Sigmoid colon (tissue), 7 donors: ENCODE results near the gene FGF11. TPM values are rescaled to one million over a fixed set of nuclear protein-coding genes. Genes with fewer than 3 reads are reported as not detected.
A peak's percentile ranks its signal among the peaks of the same experiment; 100 is the strongest.
"Not testable (repeated sequence)": the region's sequence is repeated elsewhere in the genome, so short reads cannot be mapped to it uniquely, and the experiment has no call there.

Experiments
- DNase-seq: peaks from one replicate; pipeline ENCODE4 v3.0.0-alpha.2; 2019
- H3K27ac ChIP-seq, 4 donors: fragments of 200-600 bp; sonication (generic); one replicate each; pipeline ENCODE4 v1.5.1; 2016 to 2019; ENCODE audit warnings: mild to moderate bottlenecking in 1 of 4
- H3K27me3 ChIP-seq, 3 donors: fragments of 200-600 bp; sonication (generic); one replicate each; pipeline ENCODE4 v1.5.1; 2019; ENCODE audit warnings: mild to moderate bottlenecking in 1 of 3
- H3K36me3 ChIP-seq, 4 donors: fragments of 200-600 bp; sonication (generic); one replicate each; pipeline ENCODE4 v1.5.1; 2016 to 2019
- H3K4me1 ChIP-seq, 4 donors: fragments of 200-600 bp; sonication (generic); one replicate each; pipeline ENCODE4 v1.5.1; 2017 to 2019
- H3K4me3 ChIP-seq, 4 donors: fragments of 200-600 bp; sonication (generic); one replicate each; pipeline ENCODE4 v1.5.1; 2017 to 2019; ENCODE audit warnings: mild to moderate bottlenecking in 2 of 4, moderate library complexity in 1 of 4
- H3K9me3 ChIP-seq, 4 donors: fragments of 200-600 bp in 3 of 4; sonication (generic) in 3 of 4; one replicate each; pipeline versions ENCODE4 v1.5.1 to v1.6.1; 2013 to 2019
- EP300 ChIP-seq, 4 donors: sonication (generic); formaldehyde crosslinking; IDR thresholded peaks; one replicate each; pipeline ENCODE4 v1.6.1; 2017; ENCODE audit warnings: antibody characterized with exemption in 4 of 4
- POLR2A ChIP-seq, 2 donors: fragments of 450-650 bp; IDR thresholded peaks; one replicate each; pipeline ENCODE4 v1.6.1; 2016; ENCODE audit warnings: antibody characterized with exemption in 2 of 2, mild to moderate bottlenecking in 2 of 2, moderate library complexity in 2 of 2
- POLR2AphosphoS5 ChIP-seq, 4 donors: sonication (generic); formaldehyde crosslinking; IDR thresholded peaks; one replicate each; pipeline ENCODE4 v1.6.1; 2017; ENCODE audit warnings: antibody characterized with exemption in 4 of 4
- WGBS, 2 donors: extraction: QIAGEN DNeasy Blood & Tissue Kit; methylation state at CpG; one replicate each; pipeline ENCODE4 v1.1.7; 2013; 5-methylcytosine and 5-hydroxymethylcytosine counted together
- intact Hi-C: fragments of 100-400 bp; cut with DNase I; formaldehyde crosslinking; loops from one replicate; pipeline ENCODE4 v1.15.1; 2023
- polyA plus RNA-seq, 3 donors: library from polyadenylated mRNA; stranded (reverse); fragments of 200-250 nt; gene quantifications; one replicate each; pipeline ENCODE4 v1.2.3, GENCODE V29; 2013
- total RNA-seq, 4 donors: library from RNA; depleted of rRNA; stranded (reverse); fragments of >200 nt; gene quantifications; one replicate each; pipeline ENCODE4 v1.1.0, GENCODE V29; 2016
- TF ChIP-seq, protein P1 (sequence below), 4 experiments: fragments of 450-650 bp in 3 of 4; fragments of 200-600 bp in 1 of 4; IDR thresholded peaks; one replicate each; pipeline ENCODE4 v1.5.1; 2016 to 2019; ENCODE audit warnings: antibody characterized with exemption in 4 of 4, mild to moderate bottlenecking in 3 of 4, moderate library complexity in 2 of 4
- donor health status: healthy with polysubstance abuse.
- donor health status: Bipolar disorder and iron deficiency.
- donor health status: healthy.

Gene FGF11
- total and polyA plus RNA-seq, 7 donors: 0.36 to 2.8 (median 0.69) TPM; not detected in 4

DNA sequence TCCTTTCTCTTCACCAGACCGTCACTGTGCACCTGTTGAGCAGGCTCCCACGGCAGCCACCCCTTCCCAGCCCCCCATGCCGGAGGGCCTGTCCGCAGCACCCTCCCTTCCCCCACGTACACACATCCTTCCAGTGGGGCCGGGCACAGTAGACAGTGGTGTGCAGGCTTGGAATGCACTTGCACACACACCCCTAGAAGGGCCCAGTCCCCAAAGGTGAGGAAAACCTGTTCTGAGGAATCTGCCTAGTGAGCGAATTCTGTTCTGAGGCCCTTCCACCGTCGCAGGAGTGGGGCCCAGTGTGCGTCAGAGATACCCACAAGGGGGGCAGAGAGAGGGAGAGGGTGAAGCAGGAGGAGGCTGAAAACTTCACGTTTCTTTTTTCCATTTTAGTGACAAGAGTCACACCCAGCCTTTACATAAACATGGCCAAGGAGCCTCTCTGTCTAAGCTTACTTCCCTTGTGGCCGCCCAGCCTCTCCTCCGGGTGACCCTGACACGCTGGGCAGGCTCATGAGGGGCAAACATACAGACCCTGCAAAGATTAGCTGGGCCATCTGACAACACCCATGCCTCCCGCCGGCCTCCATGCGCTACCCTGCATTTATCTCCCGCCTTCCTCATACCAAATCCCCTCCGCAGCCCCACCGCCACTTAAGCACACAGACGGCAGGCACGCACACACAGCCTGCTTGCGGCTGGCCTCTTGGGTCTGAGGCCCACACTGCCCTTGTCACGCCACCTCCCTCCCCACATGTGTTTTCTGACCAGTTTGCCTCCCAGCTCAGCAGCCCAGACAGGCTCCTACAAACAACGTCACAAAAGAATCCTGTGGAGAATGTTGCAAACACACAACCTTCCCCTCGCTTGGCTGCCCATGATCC is 38.3 kb downstream of the FGF11 start:
- Histone ChIP-seq H3K27me3 (no peaks in the 10 kb centered on the region), H3K4me3 (peak overlapping the region; percentile 61 to 100 (median 96)), H3K9me3 (no peaks in the 10 kb centered on the region), H3K36me3 (no peaks in the 10 kb centered on the region), H3K4me1 (peaks cover 0 to 79% (median 61%) of the 10 kb centered on the region in 4 donors), H3K27ac (peak overlapping the region; percentile 94 to 100 (median 100))
- WGBS, 2 donors: 47 to 69% methylated on average over 26 of the region's 26 CpGs
- intact Hi-C loops: loop anchor here (2.0 kb wide), 3 partner anchors 21 to 73 kb away; partner anchors contain the start of gene TMEM256
- peak; percentile 82 for DNase-seq
- TF ChIP-seq POLR2AphosphoS5 (IDR thresholded peaks at IDR 0.05) (peak; percentile 25 to 69 (median 59)), EP300 (IDR thresholded peaks at IDR 0.05) (no peak), POLR2A (IDR thresholded peaks at IDR 0.05) (no peak)
- TF ChIP-seq, protein P1, sequence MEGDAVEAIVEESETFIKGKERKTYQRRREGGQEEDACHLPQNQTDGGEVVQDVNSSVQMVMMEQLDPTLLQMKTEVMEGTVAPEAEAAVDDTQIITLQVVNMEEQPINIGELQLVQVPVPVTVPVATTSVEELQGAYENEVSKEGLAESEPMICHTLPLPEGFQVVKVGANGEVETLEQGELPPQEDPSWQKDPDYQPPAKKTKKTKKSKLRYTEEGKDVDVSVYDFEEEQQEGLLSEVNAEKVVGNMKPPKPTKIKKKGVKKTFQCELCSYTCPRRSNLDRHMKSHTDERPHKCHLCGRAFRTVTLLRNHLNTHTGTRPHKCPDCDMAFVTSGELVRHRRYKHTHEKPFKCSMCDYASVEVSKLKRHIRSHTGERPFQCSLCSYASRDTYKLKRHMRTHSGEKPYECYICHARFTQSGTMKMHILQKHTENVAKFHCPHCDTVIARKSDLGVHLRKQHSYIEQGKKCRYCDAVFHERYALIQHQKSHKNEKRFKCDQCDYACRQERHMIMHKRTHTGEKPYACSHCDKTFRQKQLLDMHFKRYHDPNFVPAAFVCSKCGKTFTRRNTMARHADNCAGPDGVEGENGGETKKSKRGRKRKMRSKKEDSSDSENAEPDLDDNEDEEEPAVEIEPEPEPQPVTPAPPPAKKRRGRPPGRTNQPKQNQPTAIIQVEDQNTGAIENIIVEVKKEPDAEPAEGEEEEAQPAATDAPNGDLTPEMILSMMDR (IDR thresholded peaks at IDR 0.05): no peak

DNA sequence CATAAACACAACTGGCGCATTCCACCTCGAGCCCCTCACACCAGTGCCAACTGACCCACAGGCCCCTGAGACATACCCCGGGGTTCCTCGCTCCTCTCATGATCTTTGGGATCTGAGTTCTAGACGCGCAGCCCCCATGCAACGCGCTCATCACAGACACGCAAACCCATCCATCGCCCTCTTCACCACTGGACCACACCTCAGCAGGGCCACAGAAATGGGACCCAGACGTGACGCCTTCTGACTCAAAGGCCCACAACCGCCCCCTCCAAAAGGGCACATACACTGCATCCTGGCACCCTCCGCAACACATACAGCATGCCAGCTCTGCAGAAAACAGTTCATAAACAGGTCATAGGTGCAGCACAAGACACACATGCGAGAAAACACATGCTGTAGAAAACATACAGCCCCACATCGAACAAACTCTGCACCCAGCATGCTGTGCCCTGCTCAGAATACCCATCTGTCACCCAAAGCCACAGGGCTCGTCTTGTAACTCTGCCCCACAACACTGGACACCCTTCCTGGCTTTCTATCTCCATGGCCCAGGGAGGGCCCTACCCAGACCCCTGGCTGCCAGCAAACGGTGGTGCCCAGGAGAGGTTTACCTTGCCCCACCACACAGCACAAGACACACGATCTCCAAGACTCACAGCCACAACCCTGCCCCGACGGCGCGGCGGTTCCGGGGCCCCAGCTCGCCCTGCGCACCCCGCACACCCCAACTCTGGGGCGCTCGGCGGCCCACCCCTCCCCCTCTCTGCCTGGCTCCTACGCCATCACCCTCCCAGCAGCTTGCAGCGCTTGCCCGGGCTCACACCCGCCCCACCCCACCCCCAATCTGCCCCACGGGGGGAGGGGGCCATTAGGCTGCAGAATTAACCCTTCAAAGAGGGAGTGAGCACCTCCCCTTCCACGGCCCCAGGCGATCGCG is 39.2 kb downstream of the FGF11 start:
- Histone ChIP-seq H3K27me3 (no peaks in the 10 kb centered on the region), H3K9me3 (no peaks in the 10 kb centered on the region), H3K36me3 (no peaks in the 10 kb centered on the region), H3K27ac (peak overlapping the region; percentile 94 to 100 (median 100)), H3K4me1 (peaks cover 0 to 80% (median 66%) of the 10 kb centered on the region in 4 donors), H3K4me3 (peak overlapping the region; percentile 61 to 100 (median 96))
- 22 to 27% methylated on average over 40 of the region's 40 CpGs for WGBS, 2 donors
- peak; percentile 86 for DNase-seq
- intact Hi-C loops: no loop called here
- TF ChIP-seq POLR2AphosphoS5 (IDR thresholded peaks at IDR 0.05) (peak; percentile 3 to 35 (median 22)), POLR2A (IDR thresholded peaks at IDR 0.05) (no peak)

DNA sequence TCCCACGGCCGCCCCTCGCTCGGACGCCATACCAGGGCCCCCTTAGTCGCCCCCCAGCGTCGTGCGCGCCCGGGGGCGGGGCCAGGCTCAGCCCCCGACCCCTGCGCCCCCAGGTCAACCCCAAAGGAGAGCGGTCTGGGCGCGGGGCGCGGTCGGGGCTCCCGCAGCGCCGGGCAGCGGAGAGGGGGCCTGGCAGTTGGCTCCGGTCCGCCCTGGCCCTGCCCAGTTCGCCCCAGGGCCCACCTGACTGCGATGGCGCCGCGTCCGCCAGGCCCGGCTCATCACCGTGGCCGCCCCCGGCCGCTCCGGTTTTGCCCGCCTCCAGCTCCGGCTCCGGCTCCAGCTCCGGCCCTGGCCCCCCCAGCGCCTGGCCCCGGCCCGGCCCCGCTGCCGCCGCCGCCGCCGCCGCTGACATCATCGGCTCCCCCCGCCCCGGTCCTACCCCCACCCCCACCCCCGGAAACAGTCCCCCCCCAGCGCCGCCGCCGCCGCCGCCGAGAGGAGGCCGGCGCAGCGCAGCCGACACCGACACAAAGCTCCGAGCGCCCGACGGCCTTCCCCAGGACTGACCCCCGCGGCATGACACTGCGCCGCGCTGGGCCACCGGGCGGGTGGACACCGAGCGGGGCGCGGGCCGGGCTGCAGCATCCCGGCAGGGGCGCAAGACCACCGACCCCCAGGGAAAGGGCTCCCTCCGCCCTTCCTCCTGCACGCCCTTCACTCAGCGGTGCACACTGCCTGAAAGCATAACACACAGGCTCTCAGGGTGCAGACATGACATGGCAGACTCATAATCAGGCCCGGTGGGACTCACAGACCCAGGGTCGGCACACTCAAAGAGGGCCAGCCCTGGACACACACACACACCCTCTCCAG is 40.1 kb downstream of the FGF11 start, which contains the start of gene ZBTB4:
Gene ZBTB4, minus strand, starts transcription at position 419 of the 876 bp plus-strand sequence. CDS start 12,830 bp downstream, outside the sequence.
- H3K4me3 ChIP-seq: peak within 1 kb of the TSS; percentile 61 to 100 (median 96)
- H3K27me3 ChIP-seq: no peaks in the 10 kb centered on the region
- no peaks in the 10 kb centered on the region for H3K36me3 ChIP-seq
- peak within 1 kb of the TSS; percentile 94 to 100 (median 100) for H3K27ac ChIP-seq
- peaks cover 0 to 72% (median 60%) of the 10 kb centered on the region in 4 donors for H3K4me1 ChIP-seq
- intact Hi-C loops: loop anchor here (5.0 to 10.0 kb wide), 2 partner anchors 172 to 355 kb away; partner anchors contain the start of genes EIF5A and KDM6B
- 1% methylated on average over 92 of the region's 92 CpGs for WGBS, 2 donors
- no peaks in the 10 kb centered on the region for H3K9me3 ChIP-seq
- TF ChIP-seq POLR2AphosphoS5 (IDR thresholded peaks at IDR 0.05) (peak; percentile 81 to 95 (median 91)), POLR2A (IDR thresholded peaks at IDR 0.05) (peak; percentile 59 to 66), EP300 (IDR thresholded peaks at IDR 0.05) (no peak)
- TF ChIP-seq, protein P1 (IDR thresholded peaks at IDR 0.05): no peak
- DNase-seq: peak; percentile 82

DNA sequence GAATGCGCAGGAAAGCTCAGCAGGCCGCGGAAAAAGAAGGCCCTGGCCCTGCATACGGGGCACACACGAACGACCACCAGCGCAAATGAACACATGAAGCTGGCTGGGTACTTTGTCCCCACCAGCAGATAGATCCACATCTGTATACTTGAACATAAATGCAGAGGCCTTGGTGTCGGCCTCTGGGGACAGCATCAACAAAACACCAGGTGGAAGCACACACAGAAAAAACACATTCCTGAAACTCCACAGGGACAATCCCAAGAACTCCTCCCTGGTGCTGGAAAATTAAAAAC is 40.7 kb downstream of the FGF11 start:
- intact Hi-C loops: loop anchor here (5.0 to 10.0 kb wide), 2 partner anchors 173 to 355 kb away; partner anchors contain the start of genes EIF5A and KDM6B
- Histone ChIP-seq H3K4me1 (peaks cover 0 to 68% (median 58%) of the 10 kb centered on the region in 4 donors), H3K9me3 (no peaks in the 10 kb centered on the region), H3K4me3 (peak overlapping the region; percentile 61 to 100 (median 96)), H3K27ac (peak overlapping the region; percentile 94 to 100 (median 100)), H3K36me3 (no peaks in the 10 kb centered on the region), H3K27me3 (no peaks in the 10 kb centered on the region)
- DNase-seq: no peak
- 3 to 8% methylated on average over 8 of the region's 8 CpGs for WGBS, 2 donors
- TF ChIP-seq, protein P1 (IDR thresholded peaks at IDR 0.05): no peak
- TF ChIP-seq POLR2A (IDR thresholded peaks at IDR 0.05) (no peak), EP300 (IDR thresholded peaks at IDR 0.05) (no peak), POLR2AphosphoS5 (IDR thresholded peaks at IDR 0.05) (no peak)

DNA sequence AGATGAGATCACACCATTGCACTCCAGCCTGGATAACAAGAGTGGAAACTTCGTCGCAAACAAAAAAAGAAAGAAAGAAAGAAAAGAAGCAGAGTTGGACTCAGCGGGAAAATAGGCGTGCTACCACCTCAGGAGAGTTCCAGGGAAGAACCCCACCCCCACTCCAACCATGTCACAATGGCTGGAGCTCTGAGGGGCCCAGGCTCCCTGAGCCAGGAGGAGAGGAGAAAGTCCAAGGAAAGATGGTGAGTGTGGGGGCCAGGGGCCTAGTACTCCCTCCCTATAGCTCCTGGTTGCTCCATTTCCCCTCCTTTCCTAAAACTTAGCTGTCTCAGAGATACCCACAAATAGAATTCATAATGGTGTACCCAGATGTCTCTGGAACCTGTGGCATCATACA is 42.0 kb downstream of the FGF11 start, which contains the start of gene SLC35G6:
Gene SLC35G6, plus strand, starts transcription at position 172 of the 400 bp plus-strand sequence. Its CDS starts 71 bp downstream, at position 243.
- intact Hi-C loops: loop anchor here (5.0 to 10.0 kb wide), 2 partner anchors 174 to 354 kb away; partner anchors contain the start of genes EIF5A and KDM6B
- not testable (repeated sequence) for H3K9me3 ChIP-seq, H3K27me3 ChIP-seq, DNase-seq, H3K36me3 ChIP-seq
- Histone ChIP-seq H3K4me1 (peaks cover 0 to 68% (median 59%) of the 10 kb centered on the region in 4 donors), H3K4me3 (peak within 1 kb of the TSS in 2 of 4 donors; percentile 61 to 100), H3K27ac (peak within 1 kb of the TSS; percentile 94 to 100 (median 100))
- WGBS, 2 donors: 95% methylated on average over 4 of the region's 4 CpGs

DNA sequence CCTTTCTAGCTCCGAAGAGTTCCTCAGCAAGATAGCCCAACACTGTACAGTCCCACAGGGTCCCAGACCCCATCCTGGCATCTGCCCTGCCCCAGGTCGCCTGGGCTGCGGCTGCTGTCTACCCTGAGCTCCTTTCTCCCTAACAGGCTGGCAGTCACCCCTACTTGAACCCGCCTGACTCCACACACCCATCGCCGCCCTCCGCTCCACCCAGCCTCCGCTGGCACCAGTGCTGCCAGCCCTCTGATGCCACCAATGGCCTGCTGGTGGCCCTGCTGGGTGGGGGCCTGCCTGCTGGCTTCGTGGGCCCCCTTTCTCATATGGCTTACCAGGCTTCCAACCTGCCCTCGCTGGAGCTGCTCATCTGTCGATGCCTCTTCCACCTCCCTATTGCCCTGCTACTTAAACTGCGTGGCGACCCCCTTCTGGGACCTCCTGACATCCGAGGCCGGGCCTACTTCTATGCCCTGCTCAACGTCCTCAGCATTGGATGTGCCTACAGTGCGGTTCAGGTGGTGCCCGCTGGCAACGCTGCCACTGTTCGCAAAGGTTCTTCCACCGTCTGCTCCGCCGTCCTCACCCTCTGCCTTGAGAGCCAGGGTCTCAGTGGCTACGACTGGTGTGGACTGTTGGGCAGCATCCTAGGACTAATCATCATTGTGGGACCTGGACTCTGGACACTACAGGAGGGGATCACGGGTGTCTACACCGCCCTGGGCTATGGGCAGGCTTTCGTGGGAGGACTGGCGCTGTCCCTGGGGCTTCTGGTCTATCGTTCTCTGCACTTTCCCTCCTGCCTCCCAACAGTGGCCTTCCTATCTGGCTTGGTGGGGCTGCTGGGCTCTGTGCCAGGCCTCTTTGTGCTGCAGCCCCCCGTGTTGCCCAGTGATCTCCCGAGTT is 42.8 kb downstream of the FGF11 start:
- H3K4me3 ChIP-seq, DNase-seq, H3K9me3 ChIP-seq, H3K36me3 ChIP-seq, H3K27me3 ChIP-seq: not testable (repeated sequence)
- peak overlapping the region; percentile 94 to 100 (median 97) for H3K27ac ChIP-seq
- intact Hi-C loops: loop anchor here (2.0 to 10.0 kb wide), 3 partner anchors 91 to 353 kb away; partner anchors contain the start of genes EIF5A and KDM6B
- H3K4me1 ChIP-seq: peaks cover 0 to 68% (median 58%) of the 10 kb centered on the region in 4 donors
- WGBS, 2 donors: 87 to 90% methylated on average over 31 of the region's 31 CpGs
